GM18907 (cell line): ENCODE measurements around the gene SLC20A1.
A peak's percentile ranks its signal among the peaks of the same experiment; 100 is the strongest.
"Not testable (repeated sequence)": the region's sequence is repeated elsewhere in the genome, so short reads cannot be mapped to it uniquely, and the experiment has no call there.

ENCODE experiments used
- ATAC-seq: cut with Tn5 transposase; IDR thresholded peaks from one replicate; pipeline ENCODE4 v1.9.1; 2021; ENCODE audit warnings: mild to moderate bottlenecking, moderate library complexity; ENCODE audit not compliant: unreplicated experiment

The SLC20A1 gene

DNA sequence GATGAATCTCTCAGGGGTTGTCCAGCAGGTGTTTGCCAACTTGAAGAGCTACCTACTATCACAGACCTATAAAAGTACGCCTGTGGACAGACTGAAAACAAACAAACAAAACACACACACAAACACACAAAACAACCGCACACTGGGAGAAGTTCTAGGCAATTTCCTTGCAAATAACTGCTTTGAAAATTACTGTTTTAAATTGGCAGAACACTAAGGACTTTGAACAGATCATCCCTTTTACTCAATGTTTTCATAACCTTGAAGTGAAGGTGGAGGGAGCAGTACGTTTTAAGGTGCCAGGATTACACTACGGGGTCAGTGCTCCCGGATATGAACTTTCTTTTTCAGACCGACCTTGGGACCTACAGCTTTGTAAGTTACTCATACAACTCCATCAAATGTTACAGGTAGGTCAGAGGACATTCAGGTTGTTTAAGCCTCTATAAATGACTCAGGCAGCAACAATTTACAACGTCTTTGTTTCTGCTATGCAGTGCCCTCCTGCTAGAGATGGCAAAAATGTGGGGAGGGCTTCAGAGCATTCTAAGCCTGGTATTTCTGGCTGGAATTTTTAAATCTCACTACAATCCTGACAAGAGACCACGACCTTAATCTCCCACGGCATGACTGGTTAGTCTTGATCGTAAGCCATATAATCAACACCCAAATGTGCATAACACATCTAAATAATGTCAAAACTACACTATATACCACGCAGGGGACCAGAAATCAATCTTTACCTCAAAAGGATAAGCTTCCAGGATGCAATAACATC is 1.4 kb upstream of the SLC20A1 start:
- no peak for ATAC-seq

DNA sequence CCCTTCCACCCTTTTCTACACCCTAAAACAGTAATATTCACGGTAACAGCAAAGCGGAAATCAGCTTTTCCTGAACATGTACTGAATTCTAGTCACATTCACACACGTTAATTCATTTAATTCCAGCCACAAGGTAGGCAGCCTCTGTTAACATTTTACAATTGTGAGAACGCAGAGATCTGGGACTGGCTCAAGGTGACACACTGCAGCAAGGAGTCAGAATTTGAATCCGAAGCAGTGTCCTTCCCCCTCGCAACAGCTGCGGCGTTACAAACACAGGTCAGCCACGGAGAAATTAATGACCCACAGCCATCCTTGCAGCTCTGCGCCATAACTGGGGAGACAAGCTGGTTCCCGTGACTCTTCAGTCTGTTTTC is 818 bp upstream of the SLC20A1 start:
- peak; percentile 2 for ATAC-seq

- peak; percentile 31 for ATAC-seq
Observed at GRCh38 chr2:112646102-112646719, 472 bp downstream of the SLC20A1 start.

GRCh38 chr2:112646791-112647689 is 1.3 kb downstream of the SLC20A1 start:
- no peak for ATAC-seq

GRCh38 chr2:112648081-112648480 is 2.3 kb downstream of the SLC20A1 start:
- ATAC-seq, result no peak

DNA sequence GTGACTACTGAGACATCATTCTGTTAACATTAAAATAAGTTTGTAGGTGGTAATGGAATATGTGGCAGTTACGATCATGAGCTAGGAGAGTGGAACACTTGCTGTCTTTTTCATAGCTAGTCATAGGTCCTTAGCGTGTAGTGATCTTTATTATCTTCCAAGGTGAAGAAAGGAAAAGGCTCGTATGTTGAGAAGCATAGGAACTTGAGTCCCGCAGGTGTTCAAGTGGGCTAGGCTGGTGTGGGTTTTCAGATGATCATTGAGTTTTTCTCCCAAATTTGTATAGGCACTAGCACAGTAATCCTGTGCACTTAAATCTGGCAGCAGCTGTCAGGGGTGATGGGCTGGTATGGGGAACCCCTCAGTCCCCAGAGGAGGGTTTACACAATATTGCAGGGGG is 10.9 kb downstream of the SLC20A1 start:
- ATAC-seq, result no peak

DNA sequence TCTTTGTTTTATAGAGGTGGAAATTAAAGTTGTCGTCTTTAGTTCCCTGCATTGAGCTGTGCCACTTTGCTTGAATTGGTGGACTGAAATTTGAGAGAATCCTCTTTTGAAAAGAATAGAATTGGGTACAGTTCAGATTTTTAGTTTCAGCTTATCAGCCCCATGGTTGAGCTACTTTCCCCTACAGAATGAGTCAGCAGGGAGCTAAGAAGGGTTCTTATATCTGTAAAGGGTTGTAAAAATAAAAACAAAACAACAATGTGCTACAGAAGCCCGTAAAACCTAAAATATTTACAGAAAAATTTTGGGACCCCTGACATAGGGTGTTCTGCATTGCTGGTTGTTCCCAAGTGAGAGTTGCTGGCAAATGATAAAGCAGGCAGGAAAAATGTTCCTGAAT is 12.6 kb downstream of the SLC20A1 start:
- ATAC-seq, result no peak

DNA sequence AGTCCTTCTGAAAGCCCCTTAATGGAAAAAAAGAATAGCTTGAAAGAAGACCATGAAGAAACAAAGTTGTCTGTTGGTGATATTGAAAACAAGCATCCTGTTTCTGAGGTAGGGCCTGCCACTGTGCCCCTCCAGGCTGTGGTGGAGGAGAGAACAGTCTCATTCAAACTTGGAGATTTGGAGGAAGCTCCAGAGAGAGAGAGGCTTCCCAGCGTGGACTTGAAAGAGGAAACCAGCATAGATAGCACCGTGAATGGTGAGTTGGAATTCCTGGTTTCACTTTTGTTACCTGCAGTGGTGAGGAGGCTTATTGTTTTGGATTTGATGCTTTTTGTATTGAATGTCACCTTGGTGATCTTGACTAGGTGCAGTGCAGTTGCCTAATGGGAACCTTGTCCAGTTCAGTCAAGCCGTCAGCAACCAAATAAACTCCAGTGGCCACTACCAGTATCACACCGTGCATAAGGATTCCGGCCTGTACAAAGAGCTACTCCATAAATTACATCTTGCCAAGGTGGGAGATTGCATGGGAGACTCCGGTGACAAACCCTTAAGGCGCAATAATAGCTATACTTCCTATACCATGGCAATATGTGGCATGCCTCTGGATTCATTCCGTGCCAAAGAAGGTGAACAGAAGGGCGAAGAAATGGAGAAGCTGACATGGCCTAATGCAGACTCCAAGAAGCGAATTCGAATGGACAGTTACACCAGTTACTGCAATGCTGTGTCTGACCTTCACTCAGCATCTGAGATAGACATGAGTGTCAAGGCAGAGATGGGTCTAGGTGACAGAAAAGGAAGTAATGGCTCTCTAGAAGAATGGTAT is 13.3 kb downstream of the SLC20A1 start:
- ATAC-seq, result no peak

GRCh38 chr2:112660138-112660537 is 14.4 kb downstream of the SLC20A1 start:
- ATAC-seq, result no peak

GRCh38 chr2:112661656-112662305 is 16.0 kb downstream of the SLC20A1 start:
- no peak for ATAC-seq

DNA sequence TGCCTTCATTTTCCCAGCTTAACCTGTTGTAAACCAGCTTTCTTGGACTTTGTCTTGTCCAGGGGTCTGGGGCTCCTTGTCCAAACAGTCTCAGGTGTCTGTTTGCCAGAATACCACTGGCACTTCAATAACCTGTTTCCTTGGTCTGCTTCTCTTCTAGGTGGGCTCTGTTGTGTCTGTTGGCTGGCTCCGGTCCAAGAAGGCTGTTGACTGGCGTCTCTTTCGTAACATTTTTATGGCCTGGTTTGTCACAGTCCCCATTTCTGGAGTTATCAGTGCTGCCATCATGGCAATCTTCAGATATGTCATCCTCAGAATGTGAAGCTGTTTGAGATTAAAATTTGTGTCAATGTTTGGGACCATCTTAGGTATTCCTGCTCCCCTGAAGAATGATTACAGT is 17.0 kb downstream of the SLC20A1 start:
- no peak for ATAC-seq

DNA sequence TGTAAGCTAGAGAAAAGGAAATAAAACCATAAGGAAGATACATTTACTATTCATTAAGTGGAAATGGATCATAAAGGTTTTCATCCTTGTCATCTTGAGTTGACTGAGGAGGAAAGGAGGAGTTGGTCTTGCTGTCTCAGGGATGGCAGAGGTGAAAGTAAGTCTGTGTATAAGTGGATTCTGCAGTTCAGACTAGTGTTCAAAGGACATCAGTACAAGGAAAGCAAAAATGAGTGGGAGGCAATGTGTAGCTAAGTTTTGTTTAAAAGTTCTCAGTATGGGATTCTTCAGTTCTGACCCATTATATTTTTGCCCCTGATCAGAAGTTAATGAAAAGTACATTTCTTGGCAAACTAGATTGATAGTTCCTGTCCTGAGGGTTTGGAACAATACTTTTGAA is 18.9 kb downstream of the SLC20A1 start:
- ATAC-seq, result no peak

GRCh38 chr2:112665113-112665780 is 19.5 kb downstream of the SLC20A1 start:
- ATAC-seq, result no peak

- no peak for ATAC-seq
Observed at GRCh38 chr2:112666761-112667122, 21.0 kb downstream of the SLC20A1 start.

DNA sequence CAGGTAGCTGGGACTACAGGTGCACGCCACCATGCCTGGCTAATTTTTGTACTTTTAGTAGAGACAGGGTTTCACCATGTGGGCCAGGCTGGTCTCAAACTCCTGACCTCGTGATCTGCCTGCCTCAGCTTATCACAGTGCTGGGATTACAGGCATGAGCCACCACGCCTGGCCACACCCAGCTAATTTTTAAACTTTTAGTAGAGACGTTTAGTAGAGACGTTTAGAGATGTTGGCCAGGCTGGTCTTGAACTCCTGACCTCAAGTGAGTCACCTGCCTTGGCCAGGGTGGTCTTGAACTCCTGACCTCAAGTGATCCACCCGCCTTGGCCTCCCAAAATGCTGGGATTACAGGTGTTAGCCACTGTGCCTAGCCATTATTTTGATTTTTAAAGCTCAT is 21.8 kb downstream of the SLC20A1 start:
- not testable (repeated sequence) for ATAC-seq

DNA sequence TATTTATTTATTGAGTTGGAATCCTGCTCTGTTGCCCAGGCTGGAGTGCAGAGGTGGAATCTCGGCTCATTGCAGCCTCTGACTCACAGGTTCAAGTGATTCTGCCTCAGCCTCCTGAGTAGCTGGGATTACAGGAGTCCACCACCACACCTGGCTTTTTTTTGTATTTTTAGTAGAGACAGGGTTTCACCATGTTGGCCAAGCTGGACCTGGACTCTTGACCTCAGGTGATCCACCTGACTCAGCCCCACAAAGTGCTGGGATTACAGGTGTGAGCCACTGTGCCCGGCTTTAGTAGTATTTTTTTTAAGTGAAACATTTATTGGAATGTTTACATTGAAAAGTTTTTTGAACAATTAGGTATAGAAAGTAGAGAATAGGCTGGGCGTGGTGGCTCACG is 23.9 kb downstream of the SLC20A1 start:
- no peak for ATAC-seq

DNA sequence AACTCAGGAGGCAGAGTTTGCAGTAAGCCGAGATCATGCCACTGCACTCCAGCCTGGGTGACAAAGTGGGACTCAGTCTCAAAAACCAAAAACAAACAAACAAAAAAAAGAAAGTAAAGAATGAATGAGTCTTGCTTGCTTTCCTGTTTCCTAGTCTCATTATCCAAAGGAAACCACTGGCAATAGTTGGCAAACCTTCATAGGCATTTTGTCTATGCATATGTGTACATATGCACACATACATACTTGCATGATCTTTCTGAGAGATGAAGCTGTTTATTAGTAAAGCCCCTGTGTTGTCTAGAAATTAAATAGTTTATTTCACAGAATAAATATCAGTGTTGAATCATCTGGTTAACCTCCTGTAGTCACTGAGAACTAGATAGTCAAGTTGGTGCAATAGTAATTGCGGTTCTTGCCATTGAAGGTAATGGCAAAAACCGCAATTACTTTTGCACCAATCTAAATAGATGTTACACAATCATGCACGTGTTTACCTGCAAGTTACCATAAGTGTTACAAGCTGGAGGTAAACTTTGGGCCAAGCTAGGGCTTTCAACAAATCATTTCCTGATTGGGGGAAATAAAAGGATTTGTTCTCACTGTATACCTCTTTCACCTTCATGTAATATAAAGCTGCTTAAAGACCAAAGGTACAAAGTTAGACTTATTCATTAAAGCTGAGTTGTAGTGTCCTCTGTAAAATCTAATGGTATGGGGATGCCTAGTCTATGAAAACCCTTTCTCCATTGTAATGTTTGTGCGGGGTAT is 24.7 kb downstream of the SLC20A1 start:
- no peak for ATAC-seq

GRCh38 chr2:112671801-112672200 is 26.1 kb downstream of the SLC20A1 start:
- ATAC-seq, result no peak

DNA sequence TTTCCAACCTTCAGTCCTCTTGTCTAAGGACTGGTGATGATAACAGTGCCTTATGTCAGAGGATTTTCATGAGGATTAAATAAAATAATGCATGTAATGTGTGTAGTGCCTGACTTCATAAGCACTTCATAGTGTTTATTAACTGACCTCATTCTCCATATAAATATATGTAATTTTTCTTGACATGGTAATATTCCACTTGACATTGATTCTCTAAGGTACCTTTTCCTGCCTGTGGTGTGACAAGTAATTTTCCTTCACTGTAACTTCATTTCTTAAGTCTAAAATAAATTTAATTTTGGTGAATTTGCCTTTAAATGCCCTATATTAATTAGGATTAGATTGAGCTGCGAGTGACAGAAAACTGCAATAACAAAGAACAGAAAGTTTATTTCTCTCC is 27.3 kb downstream of the SLC20A1 start:
- ATAC-seq, result no peak
